Type B pancreatic cell (in vitro differentiated cells): ENCODE measurements around the gene PCSK9. TPM values are rescaled to one million over a fixed set of nuclear protein-coding genes. Genes with fewer than 3 reads are reported as not detected.

Experiments
- DNase-seq: peaks from one replicate; pipeline ENCODE4 v3.0.0; 2021; ENCODE audit warnings: mixed read lengths; ENCODE audit not compliant: unreplicated experiment; ENCODE audit errors: extremely low spot score
- H3K27ac Mint-ChIP-seq: 2 replicates; pipeline ENCODE4 v1.8.0; 2021; ENCODE audit warnings: mild to moderate bottlenecking, mixed read lengths
- H3K27me3 Mint-ChIP-seq: 2 replicates; pipeline ENCODE4 v1.8.0; 2021; ENCODE audit warnings: mixed read lengths
- H3K36me3 Mint-ChIP-seq: 2 replicates; pipeline ENCODE4 v1.8.0; 2021; ENCODE audit warnings: mixed read lengths
- H3K4me1 Mint-ChIP-seq: one replicate; pipeline ENCODE4 v1.8.0; 2021; ENCODE audit warnings: mixed read lengths; ENCODE audit not compliant: unreplicated experiment
- H3K4me3 Mint-ChIP-seq: 2 replicates; pipeline ENCODE4 v1.8.0; 2021; ENCODE audit warnings: mild to moderate bottlenecking, mixed read lengths
- H3K9me3 Mint-ChIP-seq: 2 replicates; pipeline ENCODE4 v1.8.0; 2021; ENCODE audit warnings: mixed read lengths
- CTCF ChIP-seq: fragments of 200-600 bp; sonication (generic); conservative IDR thresholded peaks from 2 replicates; pipeline ENCODE4 v1.5.0; 2021; ENCODE audit warnings: antibody characterized with exemption, mild to moderate bottlenecking
- total RNA-seq: library from RNA; stranded (reverse); gene quantifications from 2 replicates; pipeline ENCODE4 v1.2.1, GENCODE V29; 2021; ENCODE audit warnings: low replicate concordance

PCSK9 gene
- total RNA-seq, 1 donor from 2014 or later = 15.3 TPM

- Mint-ChIP-seq H3K4me1 (peaks cover 5% of the 10 kb centered on the region), H3K9me3 (no peaks in the 10 kb centered on the region), H3K27me3 (peaks cover 13% of the 10 kb centered on the region), H3K27ac (no peak overlapping the region), H3K4me3 (no peak overlapping the region), H3K36me3 (peaks cover 5% of the 10 kb centered on the region)
- DNase-seq = no peak
- TF ChIP-seq CTCF = no peak
Observed at GRCh38 chr1:55046871-55047270, 7.5 kb downstream of the PCSK9 start.

GRCh38 chr1:55047611-55048010 is 8.3 kb downstream of the PCSK9 start:
- Mint-ChIP-seq H3K4me3 (no peak overlapping the region), H3K36me3 (peaks cover 5% of the 10 kb centered on the region), H3K4me1 (peaks cover 5% of the 10 kb centered on the region), H3K27ac (no peak overlapping the region), H3K9me3 (no peaks in the 10 kb centered on the region), H3K27me3 (peaks cover 6% of the 10 kb centered on the region)
- no peak for DNase-seq
- no peak for TF ChIP-seq CTCF

GRCh38 chr1:55048453-55049270 is 9.3 kb downstream of the PCSK9 start:
- no peak overlapping the region for H3K27ac Mint-ChIP-seq
- no peak overlapping the region for H3K4me3 Mint-ChIP-seq
- H3K4me1 Mint-ChIP-seq = peaks cover 5% of the 10 kb centered on the region
- no peak for DNase-seq
- H3K36me3 Mint-ChIP-seq = peaks cover 2% of the 10 kb centered on the region
- TF ChIP-seq CTCF = no peak
- H3K27me3 Mint-ChIP-seq = peaks cover 2% of the 10 kb centered on the region
- H3K9me3 Mint-ChIP-seq = no peaks in the 10 kb centered on the region

- no peaks in the 10 kb centered on the region for H3K36me3 Mint-ChIP-seq
- no peak overlapping the region for H3K4me3 Mint-ChIP-seq
- peaks cover 2% of the 10 kb centered on the region for H3K27me3 Mint-ChIP-seq
- no peaks in the 10 kb centered on the region for H3K9me3 Mint-ChIP-seq
- DNase-seq = no peak
- no peak for TF ChIP-seq CTCF
- H3K27ac Mint-ChIP-seq = no peak overlapping the region
- peaks cover 5% of the 10 kb centered on the region for H3K4me1 Mint-ChIP-seq
Observed at GRCh38 chr1:55049271-55049913, 10.0 kb downstream of the PCSK9 start.

- peaks cover 5% of the 10 kb centered on the region for H3K4me1 Mint-ChIP-seq
- no peak for TF ChIP-seq CTCF
- H3K27ac Mint-ChIP-seq = no peak overlapping the region
- H3K36me3 Mint-ChIP-seq = no peaks in the 10 kb centered on the region
- no peaks in the 10 kb centered on the region for H3K9me3 Mint-ChIP-seq
- peaks cover 2% of the 10 kb centered on the region for H3K27me3 Mint-ChIP-seq
- no peak for DNase-seq
- no peak overlapping the region for H3K4me3 Mint-ChIP-seq
Observed at GRCh38 chr1:55049914-55050278, 10.5 kb downstream of the PCSK9 start.
